ENCODE data around the gene EXD3.
A peak's percentile ranks its signal among the peaks of the same experiment; 100 is the strongest.

DNA sequence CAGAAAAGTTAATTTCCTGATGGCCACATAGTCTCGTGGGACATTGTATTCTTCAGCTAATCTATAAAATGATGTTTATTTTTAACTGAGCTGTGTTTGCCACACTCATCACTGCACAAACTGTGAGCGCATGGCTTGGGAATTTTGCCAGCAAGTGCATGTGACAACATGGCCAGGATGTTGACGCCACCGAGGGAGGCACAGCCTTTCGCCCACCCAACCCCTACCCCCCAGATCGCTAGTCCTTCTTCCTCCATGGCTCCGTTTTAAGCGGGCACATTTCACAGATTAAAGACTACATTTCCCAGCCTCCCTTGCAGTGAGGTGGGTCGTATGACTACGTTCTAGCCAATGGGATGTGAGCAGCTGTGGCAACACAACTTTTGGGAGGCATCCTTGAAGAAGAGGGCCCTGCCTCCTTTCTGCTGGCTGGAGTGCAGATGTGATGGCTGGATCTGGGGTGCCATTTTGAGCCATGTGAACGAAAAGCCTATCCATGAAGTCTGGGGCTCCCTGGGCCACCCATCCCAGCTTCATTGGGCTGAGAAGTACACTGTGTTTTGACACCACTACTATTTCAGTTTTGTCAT lies 128.8 kb downstream of the EXD3 start:
- TF ChIP-seq CTCF (IDR thresholded peaks at IDR 0.05) (no peak), POLR2AphosphoS5 (IDR thresholded peaks at IDR 0.05) (peak in 1 of 3 donors; percentile 67), POLR2A (IDR thresholded peaks at IDR 0.05) (no peak)

Measured in stomach (tissue), 4 donors.